GM23338 (cell line): ENCODE measurements around the gene STIM1. TPM values are rescaled to one million over a fixed set of nuclear protein-coding genes. Genes with fewer than 3 reads are reported as not detected.

Experiments
- ATAC-seq: fragments of 200-7000 bp; cut with Tn5 transposase; 3 replicates; pipeline ENCODE4 v1.9.1; 2020
- DNase-seq: peaks from one replicate; pipeline ENCODE4 v3.0.0-alpha.2; 2015; ENCODE audit warnings: low spot score
- H2AFZ ChIP-seq: fragments of 200-600 bp; sonication (generic); 2 replicates; pipeline ENCODE4 v1.8.0; 2016; ENCODE audit warnings: antibody characterized with exemption, mild to moderate bottlenecking, moderate library complexity
- H3F3A ChIP-seq: fragments of 200-600 bp; sonication (generic); replicated peaks from 2 replicates; pipeline ENCODE4 v1.8.0; 2017; ENCODE audit warnings: antibody characterized with exemption, mixed run types, low read depth
- H3K27ac ChIP-seq: fragments of 200-600 bp; sonication (generic); 2 replicates; pipeline ENCODE4 v1.6.1; 2016; ENCODE audit warnings: low read depth
- H3K27me3 ChIP-seq: fragments of 200-600 bp; sonication (generic); 2 replicates; pipeline ENCODE4 v1.8.0; 2016; ENCODE audit warnings: mild to moderate bottlenecking, mixed run types, moderate library complexity; ENCODE audit not compliant: insufficient read depth
- H3K36me3 ChIP-seq: fragments of 200-600 bp; sonication (generic); 2 replicates; pipeline ENCODE4 v1.8.0; 2016; ENCODE audit warnings: mild to moderate bottlenecking; ENCODE audit not compliant: insufficient read depth
- H3K4me1 ChIP-seq: fragments of 200-600 bp; sonication (generic); 2 replicates; pipeline ENCODE4 v1.8.0; 2016; ENCODE audit warnings: mild to moderate bottlenecking, moderate library complexity; ENCODE audit not compliant: insufficient read depth
- H3K4me2 ChIP-seq: fragments of 200-600 bp; sonication (generic); 2 replicates; pipeline ENCODE4 v1.7.1; 2017; ENCODE audit warnings: mixed run types
- H3K4me3 ChIP-seq: fragments of 200-600 bp; sonication (generic); 2 replicates; pipeline ENCODE4 v1.6.1; 2016; ENCODE audit warnings: mixed run types
- H3K79me2 ChIP-seq: fragments of 200-600 bp; sonication (generic); replicated peaks from 2 replicates; pipeline ENCODE4 v1.8.0; 2017; ENCODE audit warnings: mild to moderate bottlenecking; ENCODE audit not compliant: insufficient read depth
- H3K9me2 ChIP-seq: fragments of 200-600 bp; sonication (generic); 2 replicates; pipeline ENCODE4 v1.8.0; 2017; ENCODE audit not compliant: insufficient read depth
- H4K20me1 ChIP-seq: fragments of 200-600 bp; sonication (generic); replicated peaks from 2 replicates; pipeline ENCODE4 v1.8.0; 2017; ENCODE audit warnings: mild to moderate bottlenecking; ENCODE audit not compliant: insufficient read depth
- H3K27ac Mint-ChIP-seq: 2 replicates; pipeline ENCODE4 v1.8.0; 2020; ENCODE audit warnings: inconsistent platforms, mild to moderate bottlenecking, moderate library complexity, mixed read lengths
- H3K27me3 Mint-ChIP-seq: 3 replicates; pipeline ENCODE4 v1.8.0; 2022; ENCODE audit warnings: low read depth, mild to moderate bottlenecking, moderate library complexity, mixed read lengths, inconsistent platforms; ENCODE audit not compliant: insufficient read depth, poor library complexity
- H3K36me3 Mint-ChIP-seq: 3 replicates; pipeline ENCODE4 v1.8.0; 2021; ENCODE audit warnings: low read depth, mild to moderate bottlenecking, inconsistent platforms, moderate library complexity, mixed read lengths
- H3K4me1 Mint-ChIP-seq: 3 replicates; pipeline ENCODE4 v1.8.0; 2020; ENCODE audit warnings: mild to moderate bottlenecking, inconsistent platforms, mixed read lengths
- H3K4me3 Mint-ChIP-seq: 3 replicates; pipeline ENCODE4 v1.8.0; 2021; ENCODE audit warnings: moderate library complexity, mild to moderate bottlenecking, inconsistent platforms, mixed read lengths
- H3K9me3 Mint-ChIP-seq: 3 replicates; pipeline ENCODE4 v1.8.0; 2020; ENCODE audit warnings: moderate library complexity, mild to moderate bottlenecking, inconsistent platforms, mixed read lengths
- CREB1 ChIP-seq: fragments of 250-450 bp; sonication (Bioruptor Pico); IDR thresholded peaks from 2 replicates; pipeline ENCODE4 v1.5.0; 2020; ENCODE audit warnings: low read depth, mild to moderate bottlenecking, moderate library complexity
- ETS1 ChIP-seq: IDR thresholded peaks from 2 replicates; pipeline ENCODE4 v1.6.1; 2016; ENCODE audit warnings: antibody characterized with exemption
- EZH2 ChIP-seq: fragments of 200-600 bp; sonication (generic); IDR thresholded peaks from one replicate; pipeline ENCODE4 v1.8.0; 2017; ENCODE audit warnings: antibody characterized with exemption, mild to moderate bottlenecking, low read depth; ENCODE audit not compliant: unreplicated experiment
- EZH2phosphoT487 ChIP-seq: fragments of 200-600 bp; sonication (generic); IDR thresholded peaks from one replicate; pipeline ENCODE4 v1.8.1; 2018; ENCODE audit warnings: antibody characterized with exemption; ENCODE audit not compliant: unreplicated experiment
- JUNB ChIP-seq: IDR thresholded peaks from one replicate; pipeline ENCODE4 v1.6.1; 2016; ENCODE audit warnings: antibody characterized with exemption; ENCODE audit not compliant: unreplicated experiment
- NANOG ChIP-seq: IDR thresholded peaks from 2 replicates; pipeline ENCODE4 v1.6.1; 2016; ENCODE audit warnings: antibody characterized with exemption, borderline replicate concordance
- POLR2AphosphoS5 ChIP-seq: IDR thresholded peaks from 2 replicates; pipeline ENCODE4 v1.6.1; 2016; ENCODE audit warnings: antibody characterized with exemption, low read depth
- REST ChIP-seq: IDR thresholded peaks from one replicate; pipeline ENCODE4 v1.6.1; 2018; ENCODE audit warnings: antibody characterized with exemption; ENCODE audit not compliant: unreplicated experiment
- STAT1 ChIP-seq: IDR thresholded peaks from one replicate; pipeline ENCODE4 v1.6.1; 2016; ENCODE audit warnings: antibody characterized with exemption; ENCODE audit not compliant: unreplicated experiment
- ZNF114 ChIP-seq: fragments of 250-450 bp; sonication (Bioruptor Pico); IDR thresholded peaks from 2 replicates; pipeline ENCODE4 v1.5.0; 2020; ENCODE audit warnings: mild to moderate bottlenecking, moderate library complexity
- ZNF331 ChIP-seq: fragments of 250-450 bp; sonication (Bioruptor Pico); IDR thresholded peaks from 2 replicates; pipeline ENCODE4 v1.5.0; 2020; ENCODE audit warnings: low read depth, mild to moderate bottlenecking, moderate library complexity
- polyA plus RNA-seq: library from polyadenylated mRNA; unstranded; fragments of >200 nt; fragmentation: Nextera tagmentation; extraction: Ambion mirVana; gene quantifications from 2 replicates; pipeline ENCODE4 v1.2.1, GENCODE V29; 2016
- total RNA-seq: library from RNA; depleted of rRNA; stranded (reverse); fragments of >200 nt; shearing (Covaris generic); gene quantifications from 2 replicates; pipeline ENCODE4 v1.2.3, GENCODE V29; 2014
- TF ChIP-seq, protein P1 (sequence below), 2 experiments: fragments of 200-600 bp in 1 of 2; sonication (generic) in 1 of 2; conservative IDR thresholded peaks; 2 replicates each; pipeline versions ENCODE4 v1.5.1 to v1.6.1; 2016 to 2017; ENCODE audit warnings: antibody characterized with exemption in 2 of 2, low read depth in 2 of 2, mild to moderate bottlenecking in 2 of 2, moderate library complexity in 1 of 2

Gene STIM1
- total and polyA plus RNA-seq, 2 experiments from 2014 or later: 3.5 to 14.0 TPM

- TF ChIP-seq ZNF331 (CRISPR knock-in tag): no peak
- no peak for TF ChIP-seq ZNF114
These were observed 28.7 kb upstream of the STIM1 start (continued) for GRCh38 chr11:3826721-3827120.

DNA sequence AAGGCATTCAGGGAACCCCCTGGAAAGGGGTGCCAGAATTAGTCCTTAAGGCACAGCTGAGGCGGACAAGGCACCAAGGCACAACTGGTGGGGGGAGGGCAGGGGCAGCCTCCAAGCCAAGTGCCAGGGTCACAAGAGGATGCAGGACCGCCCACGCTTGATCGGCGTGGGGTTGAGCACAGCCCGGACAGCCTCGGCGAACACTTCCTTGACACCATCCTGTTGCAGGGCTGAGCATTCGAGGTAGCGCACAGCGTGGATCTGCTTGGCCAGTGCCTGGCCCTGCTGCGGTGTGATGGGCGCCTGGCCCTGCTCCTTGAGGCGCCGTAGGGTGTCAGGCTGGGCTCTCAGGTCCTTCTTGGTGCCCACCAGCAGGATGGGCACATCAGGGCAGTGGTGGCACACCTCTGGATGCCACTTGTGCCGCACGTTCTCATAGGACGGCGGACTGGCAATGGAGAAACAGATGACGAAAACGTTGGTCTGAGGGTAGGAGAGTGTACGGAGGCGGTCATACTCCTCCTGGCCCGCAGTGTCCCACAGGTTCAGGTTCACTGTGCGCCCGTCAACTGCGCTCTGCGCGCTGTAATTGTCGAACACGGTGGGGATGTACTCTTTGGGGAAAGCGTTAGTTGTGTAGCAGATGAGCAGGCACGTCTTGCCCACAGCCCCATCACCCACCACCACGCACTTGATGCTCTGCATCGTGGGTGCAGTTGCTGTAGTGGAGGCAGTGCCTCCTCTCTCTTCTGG lies 27.9 kb upstream of the STIM1 start:
- no peak overlapping the region; the same call in none of the 2 replicates for H3K4me2 ChIP-seq
- H3K4me1 Mint-ChIP-seq: peaks cover 39% of the 10 kb centered on the region
- H3K4me3 ChIP-seq: no peak overlapping the region
- no peak overlapping the region for H3K4me3 Mint-ChIP-seq
- peaks cover 7% of the 10 kb centered on the region; the same call in 1 of the 2 replicates for H3K79me2 ChIP-seq
- no peak overlapping the region for H2AFZ ChIP-seq
- no peaks in the 10 kb centered on the region for H3K9me2 ChIP-seq
- no peaks in the 10 kb centered on the region for H3K9me3 Mint-ChIP-seq
- peaks cover 12% of the 10 kb centered on the region for H4K20me1 ChIP-seq
- DNase-seq: no peak
- no peaks in the 10 kb centered on the region for H3K36me3 ChIP-seq
- H3F3A ChIP-seq: 0 out of 2 replicates have a peak, but pooled peaks cover 3% of the 10 kb centered on the region
- peaks cover 51% of the 10 kb centered on the region for H3K36me3 Mint-ChIP-seq
- H3K27me3 Mint-ChIP-seq: peaks cover 21% of the 10 kb centered on the region
- H3K27ac ChIP-seq: peak overlapping the region; percentile 77; the same call in 1 of the 2 replicates
- ATAC-seq: no peak; the same call in 1 of the 3 replicates
- H3K27me3 ChIP-seq: no peaks in the 10 kb centered on the region
- H3K27ac Mint-ChIP-seq: no peak overlapping the region
- peaks cover 31% of the 10 kb centered on the region for H3K4me1 ChIP-seq
- no peak for TF ChIP-seq EZH2
- TF ChIP-seq CREB1 (CRISPR knock-in tag): no peak
- TF ChIP-seq ZNF331 (CRISPR knock-in tag): no peak
- no peak for TF ChIP-seq POLR2AphosphoS5
- TF ChIP-seq JUNB: no peak
- no peak for TF ChIP-seq STAT1
- no peak for TF ChIP-seq NANOG
- TF ChIP-seq REST: no peak
- TF ChIP-seq, protein P1, sequence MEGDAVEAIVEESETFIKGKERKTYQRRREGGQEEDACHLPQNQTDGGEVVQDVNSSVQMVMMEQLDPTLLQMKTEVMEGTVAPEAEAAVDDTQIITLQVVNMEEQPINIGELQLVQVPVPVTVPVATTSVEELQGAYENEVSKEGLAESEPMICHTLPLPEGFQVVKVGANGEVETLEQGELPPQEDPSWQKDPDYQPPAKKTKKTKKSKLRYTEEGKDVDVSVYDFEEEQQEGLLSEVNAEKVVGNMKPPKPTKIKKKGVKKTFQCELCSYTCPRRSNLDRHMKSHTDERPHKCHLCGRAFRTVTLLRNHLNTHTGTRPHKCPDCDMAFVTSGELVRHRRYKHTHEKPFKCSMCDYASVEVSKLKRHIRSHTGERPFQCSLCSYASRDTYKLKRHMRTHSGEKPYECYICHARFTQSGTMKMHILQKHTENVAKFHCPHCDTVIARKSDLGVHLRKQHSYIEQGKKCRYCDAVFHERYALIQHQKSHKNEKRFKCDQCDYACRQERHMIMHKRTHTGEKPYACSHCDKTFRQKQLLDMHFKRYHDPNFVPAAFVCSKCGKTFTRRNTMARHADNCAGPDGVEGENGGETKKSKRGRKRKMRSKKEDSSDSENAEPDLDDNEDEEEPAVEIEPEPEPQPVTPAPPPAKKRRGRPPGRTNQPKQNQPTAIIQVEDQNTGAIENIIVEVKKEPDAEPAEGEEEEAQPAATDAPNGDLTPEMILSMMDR (conservative IDR thresholded peaks at IDR 0.05; ENCODE audit: low read depth in 2 of 2): no peak
- no peak for TF ChIP-seq EZH2phosphoT487
- no peak for TF ChIP-seq ETS1
- TF ChIP-seq ZNF114: no peak
